ENCODE data around the gene PRDM16.

The PRDM16 gene

GRCh38 chr1:3217181-3217641 lies 148.2 kb downstream of the PRDM16 start:
- no peak for DNase-seq

GRCh38 chr1:3217979-3218679 lies 149.1 kb downstream of the PRDM16 start:
- no peak for DNase-seq

GRCh38 chr1:3219005-3219790 lies 150.2 kb downstream of the PRDM16 start:
- no peak for DNase-seq

GRCh38 chr1:3219791-3220467 lies 150.9 kb downstream of the PRDM16 start:
- DNase-seq = no peak

GRCh38 chr1:3221112-3222041 lies 152.4 kb downstream of the PRDM16 start:
- no peak for DNase-seq

GRCh38 chr1:3222042-3222692 lies 153.2 kb downstream of the PRDM16 start:
- no peak for DNase-seq

- no peak for DNase-seq
Measured at GRCh38 chr1:3225661-3226060, 156.7 kb downstream of the PRDM16 start.

- DNase-seq = no peak
Measured at GRCh38 chr1:3226191-3226590, 157.2 kb downstream of the PRDM16 start.

GRCh38 chr1:3226701-3227350 lies 157.8 kb downstream of the PRDM16 start:
- DNase-seq = no peak

- DNase-seq = no peak
Measured at GRCh38 chr1:3227351-3227704, 158.3 kb downstream of the PRDM16 start.

GRCh38 chr1:3227893-3228292 lies 158.9 kb downstream of the PRDM16 start:
- no peak for DNase-seq

- DNase-seq = no peak
Measured at GRCh38 chr1:3229081-3229725, 160.2 kb downstream of the PRDM16 start.

- DNase-seq = no peak
Measured at GRCh38 chr1:3230553-3230952, 161.6 kb downstream of the PRDM16 start.

GRCh38 chr1:3231245-3231644 lies 162.2 kb downstream of the PRDM16 start:
- DNase-seq = no peak

- no peak for DNase-seq
Measured at GRCh38 chr1:3231826-3232225, 162.8 kb downstream of the PRDM16 start.

- no peak for DNase-seq
Measured at GRCh38 chr1:3233031-3233430, 164.0 kb downstream of the PRDM16 start.

GRCh38 chr1:3233551-3233950 lies 164.5 kb downstream of the PRDM16 start:
- no peak for DNase-seq

- DNase-seq = no peak
Measured at GRCh38 chr1:3234281-3234680, 165.3 kb downstream of the PRDM16 start.

- DNase-seq = no peak
Measured at GRCh38 chr1:3234956-3235355, 166.0 kb downstream of the PRDM16 start.

GRCh38 chr1:3235496-3235895 lies 166.5 kb downstream of the PRDM16 start:
- DNase-seq = no peak

- DNase-seq = no peak
Measured at GRCh38 chr1:3236361-3236760, 167.4 kb downstream of the PRDM16 start.
